HL-60 (cell line): ENCODE results near the gene ZNF786.

Source experiments
- CTCF ChIP-seq: IDR thresholded peaks from one replicate; pipeline ENCODE4 v1.5.1; 2011; ENCODE audit warnings: low read length, control low read depth, inconsistent platforms; ENCODE audit not compliant: insufficient read depth
- GABPA ChIP-seq: IDR thresholded peaks from 2 replicates; pipeline ENCODE4 v1.6.1; 2012; ENCODE audit warnings: low read depth
- POLR2AphosphoS5 ChIP-seq: IDR thresholded peaks from 2 replicates; pipeline ENCODE4 v1.6.1; 2012; ENCODE audit warnings: low read depth
- REST ChIP-seq: IDR thresholded peaks from 2 replicates; pipeline ENCODE4 v1.6.1; 2012; ENCODE audit warnings: low read depth; ENCODE audit not compliant: insufficient replicate concordance

DNA sequence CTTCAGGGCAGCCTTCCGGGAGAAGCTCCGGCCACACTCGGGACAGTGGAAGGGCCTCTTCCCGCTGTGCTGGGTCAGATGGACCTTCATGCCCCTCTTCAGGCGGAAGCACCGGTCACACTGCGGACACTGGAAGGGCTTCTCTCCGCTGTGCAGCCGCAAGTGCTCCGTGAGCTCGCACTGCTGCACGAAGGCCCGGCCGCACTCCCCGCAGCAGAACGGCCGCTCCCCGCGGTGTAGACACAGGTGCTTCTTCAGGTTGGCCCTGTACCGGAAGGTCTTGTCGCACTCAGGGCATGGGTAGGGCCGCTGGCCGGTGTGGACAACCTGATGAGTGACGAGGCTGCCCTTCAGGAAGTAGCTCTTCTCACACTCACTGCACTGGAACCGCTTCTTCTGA lies 14.2 kb upstream of the ZNF786 start:
- TF ChIP-seq CTCF (no peak), POLR2AphosphoS5 (no peak), REST (no peak), GABPA (no peak)
